HCT116 (cell line): Measurements from ENCODE around the gene CRTC1. TPM values are rescaled to one million over a fixed set of nuclear protein-coding genes. Genes with fewer than 3 reads are reported as not detected.

ENCODE experiments used
- ATAC-seq: fragments of 200-7000 bp; cut with Tn5 transposase; 2 replicates; pipeline ENCODE4 v1.9.1; 2020; ENCODE audit warnings: mild to moderate bottlenecking, moderate library complexity
- BruUV-seq: library from RNA; stranded (reverse); fragments of 400-500 nt; replicated peaks from 2 replicates; lab custom pipeline; 2021; lab: Mats Ljungman, UMichigan
- CTCF ChIA-PET: fragments of 300-600 bp; sonication (Branson Sonifier 250); formaldehyde crosslinking; loops from one replicate; lab custom pipeline; 2021; ENCODE audit warnings: antibody characterized with exemption; lab: Charles Lee
- POLR2A ChIA-PET: fragments of 300-600, 350-600 bp; sonication (Branson Sonifier 250); formaldehyde crosslinking; loops from one replicate; lab custom pipeline; 2021; ENCODE audit warnings: antibody characterized with exemption; lab: Charles Lee
- RAD21 ChIA-PET, 2 experiments: fragments of 300-600 bp; sonication (Branson Sonifier 250); formaldehyde crosslinking; loops; one replicate each; lab custom pipeline; 2023; ENCODE audit warnings: low total read pairs in 2 of 2; ENCODE audit not compliant: uncharacterized antibody in 2 of 2, unreplicated experiment in 2 of 2, low non-redundant PET in 1 of 2; lab: Charles Lee
- DNase-seq: peaks from one replicate; pipeline ENCODE4 v3.0.0-alpha.2; 2010; ENCODE audit warnings: low read depth, low spot score
- H2AFZ ChIP-seq: fragments of 200-600 bp; shearing (Covaris generic), sonication (generic); 2 replicates; pipeline ENCODE4 v1.6.1; 2017; ENCODE audit warnings: low read depth, mixed run types, mixed read lengths, antibody characterized with exemption, low read length; ENCODE audit not compliant: poor library complexity, severe bottlenecking
- H3K27ac ChIP-seq: 2 replicates; pipeline ENCODE4 v1.5.1; 2012; ENCODE audit warnings: low read depth, low read length
- H3K27me3 ChIP-seq: fragments of 200-600 bp; sonication (generic); 2 replicates; pipeline ENCODE4 v1.6.1; 2016; ENCODE audit warnings: mixed run types, low read length, mixed read lengths; ENCODE audit not compliant: insufficient read depth
- H3K36me3 ChIP-seq, 2 experiments: fragments of 200-500 bp in 1 of 2; fragments of 200-600 bp in 1 of 2; sonication (Bioruptor generic) in 1 of 2; sonication (generic) in 1 of 2; 2 replicates each; pipeline versions ENCODE4 v1.5.1 to v1.6.1; 2014 to 2016; ENCODE audit warnings: low read length in 2 of 2, inconsistent platforms in 1 of 2, mixed read lengths in 1 of 2, mixed run types in 1 of 2; ENCODE audit not compliant: insufficient read depth in 2 of 2, control insufficient read depth in 1 of 2
- H3K4me1 ChIP-seq, 2 experiments: fragments of 200-600 bp in 1 of 2; sonication (generic) in 1 of 2; 2 replicates each; pipeline versions ENCODE4 v1.5.1 to v1.6.1; 2012 to 2017; ENCODE audit warnings: low read length in 2 of 2, inconsistent platforms in 1 of 2, mild to moderate bottlenecking in 1 of 2, mixed read lengths in 1 of 2, mixed run types in 1 of 2, moderate library complexity in 1 of 2; ENCODE audit not compliant: insufficient read depth in 2 of 2, control insufficient read depth in 1 of 2
- H3K4me2 ChIP-seq: fragments of 200-600 bp; sonication (generic); 2 replicates; pipeline ENCODE4 v1.6.1; 2017; ENCODE audit warnings: mixed run types, low read length, mixed read lengths
- H3K4me3 ChIP-seq, 2 experiments: fragments of 200-600 bp in 1 of 2; sonication (generic) in 1 of 2; replicated peaks in 1 of 2; 2 replicates each; pipeline ENCODE4 v1.5.1; 2011 to 2016; ENCODE audit warnings: low read length in 2 of 2, control low read depth in 1 of 2, low read depth in 1 of 2, mild to moderate bottlenecking in 1 of 2, mixed read lengths in 1 of 2, mixed run types in 1 of 2
- H3K79me2 ChIP-seq: fragments of 200-600 bp; sonication (generic); 2 replicates; pipeline ENCODE4 v1.6.1; 2017; ENCODE audit warnings: mild to moderate bottlenecking, mixed run types, low read length, moderate library complexity, mixed read lengths; ENCODE audit not compliant: insufficient read depth
- H3K9ac ChIP-seq: fragments of 200-600 bp; sonication (generic); 2 replicates; pipeline ENCODE4 v1.6.1; 2016; ENCODE audit warnings: low read length, mixed read lengths
- H3K9me2 ChIP-seq: fragments of 200-600 bp; sonication (generic), shearing (Covaris generic); 2 replicates; pipeline ENCODE4 v1.6.1; 2017; ENCODE audit warnings: mixed run types, mild to moderate bottlenecking, moderate library complexity; ENCODE audit not compliant: insufficient read depth
- H3K9me3 ChIP-seq, 2 experiments: fragments of 200-500 bp in 1 of 2; fragments of 200-600 bp in 1 of 2; sonication (Bioruptor generic) in 1 of 2; sonication (generic) in 1 of 2; 2 replicates each; pipeline ENCODE4 v1.6.1; 2014 to 2017; ENCODE audit warnings: low read length in 2 of 2, mixed read lengths in 2 of 2, inconsistent platforms in 1 of 2, low read depth in 1 of 2, mild to moderate bottlenecking in 1 of 2, mixed run types in 1 of 2, moderate library complexity in 1 of 2; ENCODE audit not compliant: control insufficient read depth in 1 of 2, insufficient read depth in 1 of 2
- H4K20me1 ChIP-seq: fragments of 200-600 bp; sonication (generic), shearing (Covaris generic); 2 replicates; pipeline ENCODE4 v1.6.1; 2017; ENCODE audit warnings: mixed run types, mild to moderate bottlenecking, moderate library complexity; ENCODE audit not compliant: insufficient read depth
- ATF3 ChIP-seq: IDR thresholded peaks from 2 replicates; pipeline ENCODE4 v1.6.1; 2012
- CEBPB ChIP-seq: IDR thresholded peaks from 2 replicates; pipeline ENCODE4 v1.6.1; 2012; ENCODE audit warnings: low read depth
- MAX ChIP-seq: IDR thresholded peaks from 2 replicates; pipeline ENCODE4 v1.6.1; 2012
- POLR2A ChIP-seq: IDR thresholded peaks from 2 replicates; pipeline ENCODE4 v1.7.0; 2011; ENCODE audit warnings: borderline replicate concordance; ENCODE audit not compliant: insufficient read depth, insufficient read length; ENCODE audit errors: extremely low read depth
- RAD21 ChIP-seq: IDR thresholded peaks from 2 replicates; pipeline ENCODE4 v1.6.1; 2012; ENCODE audit warnings: low read depth, mild to moderate bottlenecking
- REST ChIP-seq: IDR thresholded peaks from 2 replicates; pipeline ENCODE4 v1.6.1; 2012; ENCODE audit warnings: low read depth
- SIN3A ChIP-seq: IDR thresholded peaks from 2 replicates; pipeline ENCODE4 v1.6.1; 2012; ENCODE audit warnings: low read depth
- ZFX ChIP-seq: fragments of 450-650 bp; IDR thresholded peaks from 2 replicates; pipeline ENCODE4 v1.6.1; 2017
- intact Hi-C: fragments of 100-400 bp; cut with micrococcal nuclease; formaldehyde crosslinking; loops from 2 replicates; pipeline ENCODE4 v1.10.0; 2022
- total RNA-seq: library from RNA; stranded (reverse); gene quantifications from one replicate; pipeline ENCODE4 v1.2.1, GENCODE V29; 2021; ENCODE audit not compliant: unreplicated experiment

The CRTC1 gene
- total RNA-seq, 1 experiment from 2014 or later, result 14.9 TPM

- Histone ChIP-seq H3K9ac (peak overlapping the region; percentile 57; the same call in 1 of the 2 replicates), H3K4me1 (peaks cover 11 to 31% of the 10 kb centered on the region in 2 experiments), H3K27me3 (no peaks in the 10 kb centered on the region), H3K9me2 (no peaks in the 10 kb centered on the region), H2AFZ (no peak overlapping the region), H3K9me3 (no peaks in the 10 kb centered on the region), H3K4me3 (peak overlapping the region; percentile 60)
- no peak for DNase-seq
- intact Hi-C loops, result no loop called here
- ChIA-PET RAD21 (no interaction called here), CTCF (interaction anchor here (1.3 kb wide), 1 partner anchor 95 kb away, joined by 3 read pairs; no protein-coding TSS in a partner anchor), POLR2A (no interaction called here)
- no peak for ATAC-seq
- no TSS peak for BruUV-seq
- TF ChIP-seq SIN3A, result no peak
- no peak for TF ChIP-seq POLR2A
- TF ChIP-seq RAD21, result no peak
- TF ChIP-seq REST, result no peak
- TF ChIP-seq MAX, result no peak
- no peak for TF ChIP-seq ZFX
- TF ChIP-seq ATF3, result no peak
- no peak for TF ChIP-seq CEBPB
- TF ChIP-seq, all 23 proteins: peak for 0
- Histone ChIP-seq H3K4me2 (peak overlapping the region; percentile 81), H3K36me3 (no peaks in the 10 kb centered on the region), H3K79me2 (peaks cover 18% of the 10 kb centered on the region), H3K27ac (no peak overlapping the region), H4K20me1 (no peaks in the 10 kb centered on the region)
These were observed 1.1 kb downstream of the CRTC1 start for GRCh38 chr19:18684642-18684993.
